CD4-positive, alpha-beta T cell treated with Interleukin-6 for 4 hours (primary cell): ENCODE measurements around the gene CLCN3.
"Not testable (repeated sequence)": the region's sequence is repeated elsewhere in the genome, so short reads cannot be mapped to it uniquely, and the experiment has no call there.

ENCODE experiments used
- DNase-seq: peaks from one replicate; pipeline ENCODE4 v3.0.0-alpha.2; 2020; ENCODE audit warnings: mixed read lengths

CLCN3 gene

GRCh38 chr4:169716677-169717076 lies 96.3 kb downstream of the CLCN3 start:
- no peak for DNase-seq

- DNase-seq, result no peak
Measured at GRCh38 chr4:169720529-169720928, 100.2 kb downstream of the CLCN3 start.

- DNase-seq, result peak; percentile 14
Measured at GRCh38 chr4:169723207-169723965, 103.0 kb downstream of the CLCN3 start.

GRCh38 chr4:169724260-169724659 lies 103.9 kb downstream of the CLCN3 start:
- DNase-seq, result no peak

- no peak for DNase-seq
Measured at GRCh38 chr4:169727616-169728015, 107.2 kb downstream of the CLCN3 start.

- DNase-seq, result no peak
Measured at GRCh38 chr4:169730564-169730963, 110.2 kb downstream of the CLCN3 start.

GRCh38 chr4:169738604-169739003 lies 118.2 kb downstream of the CLCN3 start:
- not testable (repeated sequence) for DNase-seq

- DNase-seq, result no peak
Measured at GRCh38 chr4:169741569-169741968, 121.2 kb downstream of the CLCN3 start.

GRCh38 chr4:169744601-169745000 lies 124.2 kb downstream of the CLCN3 start:
- no peak for DNase-seq

GRCh38 chr4:169745291-169745690 lies 124.9 kb downstream of the CLCN3 start:
- no peak for DNase-seq

- DNase-seq, result no peak
Measured at GRCh38 chr4:169756971-169757574, 136.7 kb downstream of the CLCN3 start.

- DNase-seq, result peak; percentile 98
Measured at GRCh38 chr4:169757575-169758184, 137.3 kb downstream of the CLCN3 start, which contains the start of gene HPF1. TSS of gene HPF1 (minus strand) at chr4:169757944. CDS start at chr4:169757877, 67 bp downstream.

GRCh38 chr4:169758401-169758962 lies 138.1 kb downstream of the CLCN3 start:
- no peak for DNase-seq

- DNase-seq, result no peak
Measured at GRCh38 chr4:169761846-169762245, 141.5 kb downstream of the CLCN3 start.

- no peak for DNase-seq
Measured at GRCh38 chr4:169765835-169766234, 145.5 kb downstream of the CLCN3 start.

- DNase-seq, result no peak
Measured at GRCh38 chr4:169766741-169767140, 146.4 kb downstream of the CLCN3 start.

GRCh38 chr4:169768385-169768784 lies 148.0 kb downstream of the CLCN3 start:
- DNase-seq, result no peak

GRCh38 chr4:169770416-169770815 lies 150.0 kb downstream of the CLCN3 start:
- DNase-seq, result no peak

- not testable (repeated sequence) for DNase-seq
Measured at GRCh38 chr4:169771556-169772080, 151.2 kb downstream of the CLCN3 start.
